Gastrocnemius medialis (tissue), 4 donors: ENCODE results near the gene OR6C65. TPM values are rescaled to one million over a fixed set of nuclear protein-coding genes. Genes with fewer than 3 reads are reported as not detected.
"Not testable (repeated sequence)": the region's sequence is repeated elsewhere in the genome, so short reads cannot be mapped to it uniquely, and the experiment has no call there.

Experiments
- ATAC-seq, 2 donors: fragments of 150-250 bp; one replicate each; pipeline ENCODE4 v1.9.1; 2016
- DNase-seq, 2 donors: peaks; one replicate each; pipeline ENCODE4 v3.0.0-alpha.2; 2019
- H3K27ac ChIP-seq, 4 donors: fragments of 200-600 bp; sonication (generic); 1 replicate in 1 of 4; 2 replicates in 3 of 4; pipeline ENCODE4 v1.5.1; 2016 to 2018; ENCODE audit warnings: mild to moderate bottlenecking in 2 of 4, moderate library complexity in 1 of 4
- H3K27me3 ChIP-seq, 3 donors: fragments of 200-600 bp; sonication (generic) in 2 of 3; 1 replicate in 1 of 3; 2 replicates in 2 of 3; pipeline versions ENCODE4 v1.5.1 to v1.6.0; 2016 to 2019; ENCODE audit warnings: mild to moderate bottlenecking in 1 of 3, moderate library complexity in 1 of 3
- H3K36me3 ChIP-seq, 2 donors: fragments of 200-600 bp; sonication (generic) in 1 of 2; one replicate each; pipeline ENCODE4 v1.5.1; 2017 to 2018
- H3K4me1 ChIP-seq, 2 donors: fragments of 200-600 bp; sonication (generic) in 1 of 2; one replicate each; pipeline ENCODE4 v1.5.1; 2016 to 2017; ENCODE audit warnings: mild to moderate bottlenecking in 2 of 2
- H3K4me3 ChIP-seq, 4 donors: fragments of 200-600 bp; sonication (generic) in 3 of 4; 1 replicate in 1 of 4; 2 replicates in 3 of 4; pipeline ENCODE4 v1.5.1; 2016 to 2019; ENCODE audit warnings: mild to moderate bottlenecking in 2 of 4
- H3K9me3 ChIP-seq, 3 donors: fragments of 200-600 bp; sonication (generic) in 2 of 3; 1 replicate in 1 of 3; 2 replicates in 2 of 3; pipeline ENCODE4 v1.5.1; 2016 to 2019
- POLR2A ChIP-seq, 2 donors: fragments of 450-650 bp; IDR thresholded peaks; one replicate each; pipeline ENCODE4 v1.6.1; 2017; ENCODE audit warnings: antibody characterized with exemption in 2 of 2, mild to moderate bottlenecking in 2 of 2, moderate library complexity in 2 of 2
- in situ Hi-C, 4 donors: fragments of 200-750 bp; cut with MboI; loops; one replicate each; pipeline versions ENCODE4 v1.15.0 to v1.8.0; 2017; ENCODE audit warnings: low sequenced_read_pairs in 4 of 4
- intact Hi-C: fragments of 100-400 bp; cut with DNase I; formaldehyde crosslinking; loops from one replicate; pipeline ENCODE4 v1.15.1; 2023; ENCODE audit warnings: low total_unique reads
- total RNA-seq, 4 donors: library from RNA; depleted of rRNA; stranded (reverse); fragments of >200 nt; gene quantifications; one replicate each; pipeline versions ENCODE4 v1.1.0 to v1.2.3, GENCODE V29; 2016
- TF ChIP-seq, protein P1 (sequence below), 5 experiments: fragments of 450-650 bp in 3 of 5; fragments of 200-600 bp in 2 of 5; sonication (generic) in 2 of 5; IDR thresholded peaks in 4 of 5; conservative IDR thresholded peaks in 1 of 5; 1 replicate in 4 of 5; 2 replicates in 1 of 5; pipeline ENCODE4 v1.5.1; 2016 to 2019; ENCODE audit warnings: antibody characterized with exemption in 5 of 5, mild to moderate bottlenecking in 3 of 5, moderate library complexity in 3 of 5

Gene OR6C65
- not detected for total RNA-seq

DNA sequence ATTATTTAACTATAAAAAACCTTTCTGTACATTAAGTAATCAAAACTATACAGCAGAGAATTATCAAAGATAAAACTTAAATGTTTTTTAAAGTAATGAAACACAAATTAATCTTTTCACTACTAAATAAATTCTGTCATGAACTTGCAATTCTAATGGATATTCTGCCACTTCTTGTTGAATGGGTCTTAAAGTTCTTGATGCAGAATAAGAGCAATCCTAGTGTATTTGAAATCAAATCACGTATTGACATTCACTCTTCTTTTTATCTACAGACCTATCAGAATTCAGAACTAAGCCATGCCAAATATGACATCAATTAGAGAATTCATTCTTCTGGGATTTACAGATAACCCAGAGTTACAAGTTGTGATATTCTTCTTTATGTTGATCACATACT lies at the start of gene OR6C65:
TSS of gene OR6C65 (plus strand) at position 301 of the 400 bp plus-strand sequence. CDS start at position 301, 0 bp downstream.
- DNase-seq, result no peak
- no peak for ATAC-seq
- peaks cover 0 to 2% (median 0%) of the 10 kb centered on the region in 3 donors for H3K9me3 ChIP-seq
- TF ChIP-seq, protein P1, sequence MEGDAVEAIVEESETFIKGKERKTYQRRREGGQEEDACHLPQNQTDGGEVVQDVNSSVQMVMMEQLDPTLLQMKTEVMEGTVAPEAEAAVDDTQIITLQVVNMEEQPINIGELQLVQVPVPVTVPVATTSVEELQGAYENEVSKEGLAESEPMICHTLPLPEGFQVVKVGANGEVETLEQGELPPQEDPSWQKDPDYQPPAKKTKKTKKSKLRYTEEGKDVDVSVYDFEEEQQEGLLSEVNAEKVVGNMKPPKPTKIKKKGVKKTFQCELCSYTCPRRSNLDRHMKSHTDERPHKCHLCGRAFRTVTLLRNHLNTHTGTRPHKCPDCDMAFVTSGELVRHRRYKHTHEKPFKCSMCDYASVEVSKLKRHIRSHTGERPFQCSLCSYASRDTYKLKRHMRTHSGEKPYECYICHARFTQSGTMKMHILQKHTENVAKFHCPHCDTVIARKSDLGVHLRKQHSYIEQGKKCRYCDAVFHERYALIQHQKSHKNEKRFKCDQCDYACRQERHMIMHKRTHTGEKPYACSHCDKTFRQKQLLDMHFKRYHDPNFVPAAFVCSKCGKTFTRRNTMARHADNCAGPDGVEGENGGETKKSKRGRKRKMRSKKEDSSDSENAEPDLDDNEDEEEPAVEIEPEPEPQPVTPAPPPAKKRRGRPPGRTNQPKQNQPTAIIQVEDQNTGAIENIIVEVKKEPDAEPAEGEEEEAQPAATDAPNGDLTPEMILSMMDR (IDR thresholded peaks at IDR 0.05 in 4 of 5, conservative IDR thresholded peaks at IDR 0.05 in 1 of 5), result no peak
- H3K36me3 ChIP-seq, result no peaks in the 10 kb centered on the region
- no peaks in the 10 kb centered on the region for H3K4me1 ChIP-seq
- in situ Hi-C loops, result no loop called here
- H3K27me3 ChIP-seq, result no peaks in the 10 kb centered on the region
- no peak within 1 kb of the TSS for H3K27ac ChIP-seq
- intact Hi-C loops, result no loop called here
- H3K4me3 ChIP-seq, result no peak within 1 kb of the TSS

DNA sequence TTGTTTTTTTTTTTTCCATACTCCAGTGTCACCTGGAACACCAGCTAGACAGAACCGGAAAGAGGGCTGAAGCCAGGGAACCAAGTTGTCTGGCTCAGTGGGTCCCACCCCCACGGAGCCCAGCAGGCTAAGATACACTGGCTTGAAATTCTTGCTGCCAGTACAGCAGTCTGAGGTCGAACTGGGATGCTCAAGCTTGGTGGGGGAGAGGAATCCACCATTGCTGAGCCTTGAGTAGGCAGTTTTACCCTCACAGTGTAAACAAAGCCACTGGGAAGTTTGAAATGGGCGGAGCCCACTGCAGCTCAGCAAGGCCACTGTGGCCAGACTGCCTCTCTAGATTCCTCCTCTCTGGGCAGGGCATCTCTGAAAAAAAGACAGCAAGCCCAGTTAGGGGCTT lies 45.0 kb upstream of the OR6C65 start:
- H3K36me3 ChIP-seq, H3K4me3 ChIP-seq, ATAC-seq, H3K27me3 ChIP-seq, intact Hi-C loops, H3K4me1 ChIP-seq, DNase-seq, in situ Hi-C loops, H3K9me3 ChIP-seq, H3K27ac ChIP-seq: not testable (repeated sequence)

DNA sequence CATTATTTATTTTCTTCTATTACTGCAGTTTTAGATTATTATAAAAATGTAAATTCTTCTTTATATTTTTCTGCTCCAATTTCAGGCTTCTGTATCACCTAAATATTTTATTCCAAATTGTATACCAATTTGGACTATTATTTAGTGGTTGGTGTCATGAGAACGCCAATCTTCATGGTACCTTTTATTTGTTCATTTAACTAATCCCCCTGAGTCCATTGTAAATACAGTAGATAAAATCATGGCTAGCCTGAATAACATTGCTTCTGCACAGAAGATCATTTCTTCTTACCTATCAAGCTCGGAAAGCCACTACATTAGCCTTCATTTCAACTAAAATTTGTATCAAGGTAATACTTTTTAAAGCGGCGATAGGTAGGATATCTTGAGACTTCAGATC lies 37.7 kb upstream of the OR6C65 start, which contains the start of gene OR6C75:
TSS of gene OR6C75 (plus strand) at position 301 of the 400 bp plus-strand sequence. CDS start 2,136 bp downstream, outside the sequence.
- intact Hi-C loops, result no loop called here
- no peak for ATAC-seq
- no peak within 1 kb of the TSS for H3K4me3 ChIP-seq
- no peaks in the 10 kb centered on the region for H3K27me3 ChIP-seq
- in situ Hi-C loops, result no loop called here
- no peak for DNase-seq
- no peaks in the 10 kb centered on the region for H3K36me3 ChIP-seq
- H3K9me3 ChIP-seq, result no peaks in the 10 kb centered on the region
- no peaks in the 10 kb centered on the region for H3K4me1 ChIP-seq
- H3K27ac ChIP-seq, result no peak within 1 kb of the TSS
- TF ChIP-seq, protein P1 (IDR thresholded peaks at IDR 0.05 in 4 of 5, conservative IDR thresholded peaks at IDR 0.05 in 1 of 5), result no peak
- no peak for TF ChIP-seq POLR2A (IDR thresholded peaks at IDR 0.05)

DNA sequence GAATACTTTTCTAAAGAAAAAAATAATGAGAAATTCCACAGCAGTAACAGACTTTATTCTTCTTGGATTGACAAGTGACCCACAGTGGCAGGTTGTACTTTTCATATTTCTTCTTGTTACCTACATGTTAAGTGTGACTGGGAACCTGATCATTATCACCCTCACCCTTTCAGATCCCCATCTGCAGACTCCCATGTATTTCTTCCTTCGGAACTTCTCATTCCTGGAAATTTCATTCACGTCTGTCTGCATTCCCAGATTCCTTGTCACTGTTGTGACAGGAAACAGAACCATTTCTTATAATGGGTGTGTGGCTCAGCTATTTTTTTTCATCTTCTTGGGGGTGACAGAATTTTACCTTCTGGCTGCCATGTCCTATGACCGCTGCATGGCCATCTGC lies 35.2 kb upstream of the OR6C65 start:
- DNase-seq, result no peak
- Histone ChIP-seq H3K27ac (no peak overlapping the region), H3K4me1 (no peaks in the 10 kb centered on the region), H3K4me3 (no peak overlapping the region), H3K27me3 (no peaks in the 10 kb centered on the region), H3K36me3 (no peaks in the 10 kb centered on the region), H3K9me3 (no peaks in the 10 kb centered on the region)
- no peak for ATAC-seq
- TF ChIP-seq, protein P1 (IDR thresholded peaks at IDR 0.05 in 4 of 5, conservative IDR thresholded peaks at IDR 0.05 in 1 of 5), result no peak
- no peak for TF ChIP-seq POLR2A (IDR thresholded peaks at IDR 0.05)
- in situ Hi-C loops, result no loop called here
- intact Hi-C loops, result no loop called here

DNA sequence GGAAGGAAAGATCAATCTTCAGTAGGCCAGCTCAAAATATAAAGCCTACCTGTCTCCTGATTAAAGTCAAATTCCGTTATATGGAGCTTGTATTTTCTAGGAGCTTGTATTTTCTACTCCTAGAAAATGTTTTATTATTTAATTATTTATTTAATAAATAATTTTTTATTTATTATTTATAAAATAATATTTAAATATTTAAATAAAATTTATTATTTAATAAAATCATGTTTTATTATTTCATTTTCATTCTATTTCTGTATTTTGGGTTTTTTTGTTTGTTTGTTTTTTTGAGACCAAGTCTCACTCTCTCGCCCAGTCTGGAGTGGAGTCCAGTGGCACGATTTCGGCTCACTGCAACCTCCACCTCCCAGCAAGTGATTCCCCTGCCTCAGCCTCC lies 27.8 kb upstream of the OR6C65 start:
- no peak for DNase-seq
- in situ Hi-C loops, result no loop called here
- intact Hi-C loops, result no loop called here
- no peak for ATAC-seq
- Histone ChIP-seq H3K4me3 (no peak overlapping the region), H3K36me3 (no peaks in the 10 kb centered on the region), H3K27ac (no peak overlapping the region), H3K4me1 (no peaks in the 10 kb centered on the region), H3K27me3 (no peaks in the 10 kb centered on the region), H3K9me3 (no peaks in the 10 kb centered on the region)
- no peak for TF ChIP-seq POLR2A (IDR thresholded peaks at IDR 0.05)
- TF ChIP-seq, protein P1 (IDR thresholded peaks at IDR 0.05 in 4 of 5, conservative IDR thresholded peaks at IDR 0.05 in 1 of 5), result no peak
